IMR-90 (cell line): ENCODE measurements around the gene MTCL1. TPM values are rescaled to one million over a fixed set of nuclear protein-coding genes. Genes with fewer than 3 reads are reported as not detected.

Experiments
- ATAC-seq: fragments of 200-7000 bp; cut with Tn5 transposase; 2 replicates; pipeline ENCODE4 v1.9.1; 2020; ENCODE audit warnings: low read depth, mild to moderate bottlenecking, moderate library complexity
- BruUV-seq: library from RNA; stranded (reverse); fragments of 400-500 nt; replicated peaks from 2 replicates; lab custom pipeline; 2021; lab: Mats Ljungman, UMichigan
- CTCF ChIA-PET: fragments of 300-600 bp; formaldehyde crosslinking; extraction: SDS; loops from one replicate; lab custom pipeline; 2021; ENCODE audit warnings: antibody characterized with exemption; lab: Yijun Ruan, JAX
- POLR2A ChIA-PET: fragments of 300-600 bp; sonication (Branson Sonifier 250); formaldehyde crosslinking; loops from one replicate; lab custom pipeline; 2022; ENCODE audit warnings: antibody characterized with exemption; ENCODE audit not compliant: unreplicated experiment; lab: Charles Lee
- DNase-seq: peaks from one replicate; pipeline ENCODE4 v3.0.0; 2013
- H2AFZ ChIP-seq: replicated peaks from 2 replicates; pipeline ENCODE3; 2013; ENCODE audit warnings: low read length, mild to moderate bottlenecking; ENCODE audit not compliant: poor library complexity
- H2AK5ac ChIP-seq: 2 replicates; pipeline ENCODE4 v1.6.1; 2013; ENCODE audit warnings: low read depth, low read length, inconsistent platforms
- H2AK9ac ChIP-seq: replicated peaks from 2 replicates; pipeline ENCODE3; 2013; ENCODE audit warnings: mild to moderate bottlenecking, low read depth, low read length, moderate library complexity; ENCODE audit not compliant: poor library complexity
- H2BK120ac ChIP-seq: 2 replicates; pipeline ENCODE4 v1.6.1; 2013; ENCODE audit warnings: low read depth, low read length, inconsistent platforms
- H2BK15ac ChIP-seq: 3 replicates; pipeline ENCODE4 v1.6.1; 2013; ENCODE audit warnings: low read depth, low read length, inconsistent platforms
- H2BK20ac ChIP-seq: 2 replicates; pipeline ENCODE4 v1.6.1; 2013; ENCODE audit warnings: low read depth, mild to moderate bottlenecking, inconsistent platforms, low read length, moderate library complexity
- H2BK5ac ChIP-seq: 2 replicates; pipeline ENCODE4 v1.6.1; 2013; ENCODE audit warnings: mild to moderate bottlenecking, low read depth, low read length, inconsistent platforms; ENCODE audit not compliant: poor library complexity, severe bottlenecking
- H3K14ac ChIP-seq: replicated peaks from 2 replicates; pipeline ENCODE4 v1.6.1; 2013; ENCODE audit warnings: low read depth, low read length, inconsistent platforms
- H3K18ac ChIP-seq: 2 replicates; pipeline ENCODE4 v1.6.1; 2013; ENCODE audit warnings: low read depth, low read length, control low read depth
- H3K23ac ChIP-seq: 2 replicates; pipeline ENCODE4 v1.6.1; 2013; ENCODE audit warnings: low read depth, low read length, inconsistent platforms
- H3K27ac ChIP-seq: 2 replicates; pipeline ENCODE4 v1.5.1; 2013; ENCODE audit warnings: mild to moderate bottlenecking, control low read depth, low read length; ENCODE audit not compliant: insufficient read depth
- H3K27me3 ChIP-seq: 2 replicates; pipeline ENCODE4 v1.6.1; 2013; ENCODE audit warnings: low read length; ENCODE audit not compliant: control insufficient read depth, insufficient read depth
- H3K36me3 ChIP-seq: 2 replicates; pipeline ENCODE4 v1.6.1; 2013; ENCODE audit warnings: low read length, mixed read lengths; ENCODE audit not compliant: control insufficient read depth, insufficient read depth
- H3K4ac ChIP-seq: 2 replicates; pipeline ENCODE4 v1.6.1; 2013; ENCODE audit warnings: low read depth, low read length, inconsistent platforms
- H3K4me1 ChIP-seq: 2 replicates; pipeline ENCODE4 v1.6.1; 2013; ENCODE audit warnings: low read length, mixed read lengths; ENCODE audit not compliant: control insufficient read depth, insufficient read depth
- H3K4me2 ChIP-seq: 2 replicates; pipeline ENCODE4 v1.6.1; 2013; ENCODE audit warnings: low read depth, mild to moderate bottlenecking, control low read depth, low read length, moderate library complexity
- H3K4me3 ChIP-seq: 2 replicates; pipeline ENCODE4 v1.5.1; 2013; ENCODE audit warnings: low read depth, mild to moderate bottlenecking, control low read depth, low read length, moderate library complexity; ENCODE audit not compliant: insufficient read depth
- H3K56ac ChIP-seq: 2 replicates; pipeline ENCODE4 v1.6.1; 2013; ENCODE audit warnings: low read length, inconsistent platforms; ENCODE audit not compliant: insufficient read depth; ENCODE audit errors: extremely low read depth
- H3K79me1 ChIP-seq, 2 experiments: 2 replicates each; pipeline ENCODE4 v1.6.1; 2013; ENCODE audit warnings: low read length in 2 of 2, inconsistent platforms in 1 of 2, low read depth in 1 of 2
- H3K9ac ChIP-seq: 2 replicates; pipeline ENCODE4 v1.6.1; 2013; ENCODE audit warnings: low read depth, low read length, control low read depth
- H3K9me1 ChIP-seq: 2 replicates; pipeline ENCODE4 v1.6.1; 2013; ENCODE audit warnings: low read length, inconsistent platforms; ENCODE audit not compliant: insufficient read depth
- H3K9me3 ChIP-seq: 2 replicates; pipeline ENCODE4 v1.6.1; 2013; ENCODE audit warnings: low read length; ENCODE audit not compliant: control insufficient read depth, insufficient read depth
- H4K20me1 ChIP-seq: 2 replicates; pipeline ENCODE4 v1.6.1; 2013; ENCODE audit warnings: low read length, inconsistent platforms; ENCODE audit not compliant: insufficient read depth
- H4K5ac ChIP-seq: 2 replicates; pipeline ENCODE4 v1.6.1; 2013; ENCODE audit warnings: mild to moderate bottlenecking, low read depth, low read length, control low read depth
- H4K8ac ChIP-seq, 2 experiments: 2 replicates each; pipeline ENCODE4 v1.6.1; 2013; ENCODE audit warnings: low read depth in 2 of 2, low read length in 2 of 2, control low read depth in 1 of 2, inconsistent platforms in 1 of 2
- H4K91ac ChIP-seq: 2 replicates; pipeline ENCODE4 v1.6.1; 2013; ENCODE audit warnings: low read depth, low read length, inconsistent platforms; ENCODE audit not compliant: insufficient read depth
- BHLHE40 ChIP-seq: fragments of 150-350 bp; IDR thresholded peaks from 2 replicates; pipeline ENCODE4 v1.6.1; 2016; ENCODE audit warnings: mild to moderate bottlenecking, low read depth, low read length
- CEBPB ChIP-seq: IDR thresholded peaks from 2 replicates; pipeline ENCODE4 v1.6.1; 2012; ENCODE audit warnings: low read depth, low read length, improper control_type of control experiment
- CHD1 ChIP-seq: IDR thresholded peaks from 2 replicates; pipeline ENCODE4 v1.6.1; 2012; ENCODE audit warnings: low read depth, low read length, improper control_type of control experiment
- MAFK ChIP-seq: IDR thresholded peaks from 2 replicates; pipeline ENCODE4 v1.6.1; 2012; ENCODE audit warnings: low read depth, low read length, improper control_type of control experiment
- MAZ ChIP-seq: IDR thresholded peaks from 2 replicates; pipeline ENCODE4 v1.6.1; 2012; ENCODE audit warnings: low read depth, mild to moderate bottlenecking, low read length, improper control_type of control experiment, moderate library complexity, borderline replicate concordance
- MXI1 ChIP-seq: IDR thresholded peaks from 2 replicates; pipeline ENCODE4 v1.6.1; 2012; ENCODE audit warnings: low read depth, mild to moderate bottlenecking, low read length, moderate library complexity, borderline replicate concordance
- POLR2A ChIP-seq: IDR thresholded peaks from 2 replicates; pipeline ENCODE4 v1.6.1; 2012; ENCODE audit warnings: mild to moderate bottlenecking, low read depth, low read length
- RAD21 ChIP-seq: IDR thresholded peaks from 2 replicates; pipeline ENCODE4 v1.6.1; 2012; ENCODE audit warnings: low read length, improper control_type of control experiment
- RCOR1 ChIP-seq: IDR thresholded peaks from 2 replicates; pipeline ENCODE4 v1.6.1; 2012; ENCODE audit warnings: mild to moderate bottlenecking, low read length, improper control_type of control experiment; ENCODE audit not compliant: insufficient replicate concordance
- RFX5 ChIP-seq: IDR thresholded peaks from 2 replicates; pipeline ENCODE4 v1.8.0; 2012; ENCODE audit warnings: low read depth, mild to moderate bottlenecking, low read length, moderate library complexity
- WGBS, 2 experiments: methylation state at CpG; one replicate each; pipeline versions ENCODE4 v1.1.5 to v1.1.7; 2013; ENCODE audit warnings: missing lambda C conversion rate in 2 of 2; ENCODE audit not compliant: insufficient read length in 1 of 2; ENCODE audit errors: extremely low coverage in 2 of 2; 5-methylcytosine and 5-hydroxymethylcytosine counted together
- dilution Hi-C: fragments of 300-500 bp; cut with HindIII; formaldehyde crosslinking; loops from one replicate; pipeline ENCODE4 v1.14.3; 2018; ENCODE audit warnings: low sequenced_read_pairs; ENCODE audit not compliant: unreplicated experiment
- in situ Hi-C: fragments of 300-500 bp; cut with MboI; formaldehyde crosslinking; loops from 3 replicates; pipeline ENCODE4 v1.14.3; 2019; ENCODE audit warnings: low sequenced_read_pairs, inconsistent platforms, mixed read lengths
- intact Hi-C: fragments of 100-400 bp; cut with micrococcal nuclease; formaldehyde crosslinking; loops from 2 replicates; pipeline ENCODE4 v1.10.0; 2022
- polyA plus RNA-seq, 3 experiments: library from polyadenylated mRNA; depleted of rRNA; stranded (reverse); fragments of >200 nt; gene quantifications; 2 replicates each; pipeline ENCODE4 v1.2.3, GENCODE V29; 2012; ENCODE audit warnings: low replicate concordance in 1 of 3
- total RNA-seq: library from RNA; depleted of rRNA; stranded (reverse); fragments of >200 nt; gene quantifications from 2 replicates; pipeline ENCODE4 v1.2.3, GENCODE V29; 2012
- TF ChIP-seq, protein P1 (sequence below): fragments of 150-350 bp; IDR thresholded peaks from 2 replicates; pipeline ENCODE4 v1.6.1; 2017; ENCODE audit warnings: mild to moderate bottlenecking, antibody characterized with exemption, low read length, low read depth

MTCL1 gene
- total and polyA plus RNA-seq, 2 of the 4 experiments (the other 2 are of a cell fraction) = 29.0 to 45.3 TPM

DNA sequence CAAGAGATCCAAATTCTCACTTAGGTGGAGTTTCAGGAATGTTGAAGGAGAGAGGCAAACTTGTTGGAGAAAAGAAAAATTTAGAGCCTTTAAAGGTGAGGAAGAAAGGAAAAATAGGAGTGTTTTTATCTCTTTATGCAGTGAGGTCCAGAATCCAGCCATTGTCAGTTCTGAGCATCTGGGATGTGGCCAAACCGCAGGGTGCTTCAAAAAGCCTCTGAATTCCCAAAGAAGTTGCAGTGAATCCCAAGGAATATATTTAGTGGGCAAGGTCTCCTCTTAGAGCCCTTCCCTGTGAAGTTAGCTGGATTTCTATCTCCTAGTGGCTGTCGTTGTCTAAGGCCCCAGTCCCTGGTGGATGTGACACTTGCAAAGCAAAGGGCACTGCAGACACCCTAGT lies 51.2 kb downstream of the MTCL1 start:
- H3K9me3 ChIP-seq = no peaks in the 10 kb centered on the region; the same call in 1 of the 2 replicates
- 0 out of 2 replicates have a peak overlapping the region, but pooled peaks have one; percentile 20 for H2AK5ac ChIP-seq
- no peak overlapping the region for H3K4me2 ChIP-seq
- peaks cover 36% of the 10 kb centered on the region for H3K9me1 ChIP-seq
- ATAC-seq (no peak), DNase-seq (no peak)
- H2AFZ ChIP-seq = no peak overlapping the region
- WGBS, 2 experiments = no CpG with 5 or more reads among the region's 2 CpGs
- peak overlapping the region; percentile 6; the same call in 1 of the 2 replicates for H4K5ac ChIP-seq
- peak overlapping the region; percentile 62 for H3K14ac ChIP-seq
- no peak overlapping the region for H3K18ac ChIP-seq
- peak overlapping the region in 1 of 2 experiments; percentile 63; a peak in 1 of 4 replicates for H4K8ac ChIP-seq
- H3K4me1 ChIP-seq = peaks cover 39% of the 10 kb centered on the region
- H3K36me3 ChIP-seq = peaks cover 37% of the 10 kb centered on the region
- CTCF ChIA-PET = no interaction called here
- peak overlapping the region; percentile 0 for H2BK5ac ChIP-seq
- no peak overlapping the region for H3K56ac ChIP-seq
- H3K4ac ChIP-seq = peak overlapping the region; percentile 17
- no peak overlapping the region for H3K9ac ChIP-seq
- H3K4me3 ChIP-seq = no peak overlapping the region
- in situ Hi-C loops (no loop called here), intact Hi-C loops (no loop called here), dilution Hi-C loops (no loop called here)
- no peak overlapping the region; the same call in 1 of the 2 replicates for H2BK20ac ChIP-seq
- H3K23ac ChIP-seq = 0 out of 2 replicates have a peak overlapping the region, but pooled peaks have one; percentile 0
- peaks cover 5% of the 10 kb centered on the region; the same call in 1 of the 2 replicates for H4K20me1 ChIP-seq
- H4K91ac ChIP-seq = no peak overlapping the region
- no peak overlapping the region for H2AK9ac ChIP-seq
- H2BK15ac ChIP-seq = 0 out of 3 replicates have a peak overlapping the region, but pooled peaks have one; percentile 42
- POLR2A ChIA-PET = no interaction called here
- TF ChIP-seq MAZ = no peak
- TF ChIP-seq RCOR1 = no peak
- TF ChIP-seq RFX5 = no peak
- TF ChIP-seq BHLHE40 = no peak
- TF ChIP-seq RAD21 = no peak
- no peak for TF ChIP-seq CHD1
- TF ChIP-seq CEBPB = no peak
- TF ChIP-seq MAFK = no peak
- TF ChIP-seq, protein P1, sequence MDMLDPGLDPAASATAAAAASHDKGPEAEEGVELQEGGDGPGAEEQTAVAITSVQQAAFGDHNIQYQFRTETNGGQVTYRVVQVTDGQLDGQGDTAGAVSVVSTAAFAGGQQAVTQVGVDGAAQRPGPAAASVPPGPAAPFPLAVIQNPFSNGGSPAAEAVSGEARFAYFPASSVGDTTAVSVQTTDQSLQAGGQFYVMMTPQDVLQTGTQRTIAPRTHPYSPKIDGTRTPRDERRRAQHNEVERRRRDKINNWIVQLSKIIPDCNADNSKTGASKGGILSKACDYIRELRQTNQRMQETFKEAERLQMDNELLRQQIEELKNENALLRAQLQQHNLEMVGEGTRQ = no peak
- no peak for TF ChIP-seq POLR2A
- TF ChIP-seq MXI1 = no peak
- H2BK120ac ChIP-seq = peak overlapping the region; percentile 44; the same call in 1 of the 2 replicates
- H3K27me3 ChIP-seq = no peaks in the 10 kb centered on the region
- H3K27ac ChIP-seq = no peak overlapping the region
- BruUV-seq = no TSS peak
- peaks cover 54 to 85% of the 10 kb centered on the region in 2 experiments for H3K79me1 ChIP-seq
